A549 (cell line): Measurements from ENCODE around the gene PRPSAP2. TPM values are rescaled to one million over a fixed set of nuclear protein-coding genes. Genes with fewer than 3 reads are reported as not detected.
A peak's percentile ranks its signal among the peaks of the same experiment; 100 is the strongest.

Source experiments
- CHD2 ChIP-seq: fragments of 150-350 bp; IDR thresholded peaks from 2 replicates; pipeline ENCODE4 v1.6.1; 2014; ENCODE audit warnings: low read length; ENCODE audit not compliant: partially characterized antibody
- EP300 ChIP-seq, 2 experiments: fragments of >200 bp; sonication (Bioruptor Twin); formaldehyde crosslinking; IDR thresholded peaks; 2 replicates in 1 of 2; 3 replicates in 1 of 2; pipeline ENCODE4 v1.6.1; 2016 to 2017
- FOSL2 ChIP-seq, 2 experiments: fragments of 450-650 bp in 1 of 2; fragments of >200 bp in 1 of 2; sonication (Bioruptor Twin) in 1 of 2; formaldehyde crosslinking; IDR thresholded peaks; 2 replicates each; pipeline versions ENCODE4 v1.5.0 to v1.6.1; 2016 to 2020; ENCODE audit warnings: mild to moderate bottlenecking in 1 of 2, moderate library complexity in 1 of 2
- HOXB13 ChIP-seq: fragments of 250-450 bp; sonication (Bioruptor Pico); IDR thresholded peaks from 2 replicates; pipeline ENCODE4 v1.5.0; 2020; ENCODE audit warnings: low read depth, mild to moderate bottlenecking, moderate library complexity
- KDM1A ChIP-seq: fragments of 200-600 bp; sonication (generic); IDR thresholded peaks from 2 replicates; pipeline ENCODE4 v1.6.1; 2016; ENCODE audit warnings: low read depth, mild to moderate bottlenecking
- MAFK ChIP-seq: fragments of 450-650 bp; IDR thresholded peaks from 2 replicates; pipeline ENCODE4 v1.6.1; 2014; ENCODE audit not compliant: partially characterized antibody
- MAX ChIP-seq: IDR thresholded peaks from 2 replicates; pipeline ENCODE4 v1.6.1; 2012
- NPAS2 ChIP-seq: fragments of 250-450 bp; sonication (Bioruptor Pico); IDR thresholded peaks from 2 replicates; pipeline ENCODE4 v1.8.0; 2022; ENCODE audit warnings: mild to moderate bottlenecking, moderate library complexity, borderline replicate concordance
- NR3C1 ChIP-seq: fragments of >200 bp; sonication (Bioruptor Twin); formaldehyde crosslinking; IDR thresholded peaks from 3 replicates; pipeline ENCODE4 v1.6.1; 2017
- RCOR1 ChIP-seq: fragments of 150-350 bp; IDR thresholded peaks from 2 replicates; pipeline ENCODE4 v1.6.1; 2014; ENCODE audit warnings: antibody characterized with exemption, low read length, low read depth
- REST ChIP-seq: fragments of 200-600 bp; sonication (generic); IDR thresholded peaks from 2 replicates; pipeline ENCODE4 v1.6.1; 2016; ENCODE audit warnings: antibody characterized with exemption, mild to moderate bottlenecking, moderate library complexity
- RNF2 ChIP-seq: fragments of 200-600 bp; sonication (generic); IDR thresholded peaks from 2 replicates; pipeline ENCODE4 v1.6.1; 2016; ENCODE audit warnings: low read depth, mild to moderate bottlenecking, antibody characterized with exemption, moderate library complexity, borderline replicate concordance
- SMC3 ChIP-seq: fragments of >200 bp; sonication (Bioruptor Twin); formaldehyde crosslinking; IDR thresholded peaks from 3 replicates; pipeline ENCODE4 v1.6.1; 2018; ENCODE audit warnings: inconsistent platforms
- SREBF2 ChIP-seq: fragments of 450-650 bp; IDR thresholded peaks from 2 replicates; pipeline ENCODE4 v1.6.1; 2014; ENCODE audit warnings: mild to moderate bottlenecking, moderate library complexity
- TFCP2L1 ChIP-seq: fragments of 250-450 bp; sonication (Bioruptor Pico); IDR thresholded peaks from 2 replicates; pipeline ENCODE4 v1.5.0; 2021; ENCODE audit warnings: mild to moderate bottlenecking
- TP53 ChIP-seq: fragments of 250-450 bp; sonication (Bioruptor Pico); IDR thresholded peaks from 2 replicates; pipeline ENCODE4 v1.5.0; 2021; ENCODE audit warnings: mild to moderate bottlenecking, moderate library complexity
- ZC3H11A ChIP-seq: fragments of 450-650 bp; IDR thresholded peaks from 2 replicates; pipeline ENCODE4 v1.6.1; 2014; ENCODE audit warnings: antibody characterized with exemption, mild to moderate bottlenecking
- ZSCAN20 ChIP-seq: fragments of 250-450 bp; sonication (Bioruptor Pico); IDR thresholded peaks from 2 replicates; pipeline ENCODE4 v1.8.0; 2022; ENCODE audit warnings: mild to moderate bottlenecking, moderate library complexity
- polyA plus RNA-seq, 4 experiments: library from polyadenylated mRNA; depleted of rRNA in 3 of 4; stranded (reverse); fragments of >200 nt; fragmentation: RNase III in 1 of 4; extraction: RNeasy Plus Mini Kit Qiagen cat#74134 plus additional on column Dnase treatment in 1 of 4; gene quantifications; 2 replicates in 3 of 4; 3 replicates in 1 of 4; pipeline ENCODE4 v1.2.3, GENCODE V29; 2011 to 2017
- TF ChIP-seq, protein P1 (sequence below): fragments of 250-450 bp; sonication (Bioruptor Pico); IDR thresholded peaks from 2 replicates; pipeline ENCODE4 v1.5.0; 2021; ENCODE audit warnings: mild to moderate bottlenecking, moderate library complexity, borderline replicate concordance
- TF ChIP-seq, protein P2 (sequence below): fragments of 250-450 bp; sonication (Bioruptor Pico); IDR thresholded peaks from 2 replicates; pipeline ENCODE4 v1.5.0; 2020; ENCODE audit warnings: low read depth, mild to moderate bottlenecking, moderate library complexity
- TF ChIP-seq, protein P3 (sequence below): IDR thresholded peaks from 2 replicates; pipeline ENCODE4 v1.6.1; 2012

PRPSAP2 gene
- polyA plus RNA-seq, 2 of the 4 experiments (the other 2 are of a cell fraction): 53.3 to 82.1 TPM

- TF ChIP-seq, protein P1, sequence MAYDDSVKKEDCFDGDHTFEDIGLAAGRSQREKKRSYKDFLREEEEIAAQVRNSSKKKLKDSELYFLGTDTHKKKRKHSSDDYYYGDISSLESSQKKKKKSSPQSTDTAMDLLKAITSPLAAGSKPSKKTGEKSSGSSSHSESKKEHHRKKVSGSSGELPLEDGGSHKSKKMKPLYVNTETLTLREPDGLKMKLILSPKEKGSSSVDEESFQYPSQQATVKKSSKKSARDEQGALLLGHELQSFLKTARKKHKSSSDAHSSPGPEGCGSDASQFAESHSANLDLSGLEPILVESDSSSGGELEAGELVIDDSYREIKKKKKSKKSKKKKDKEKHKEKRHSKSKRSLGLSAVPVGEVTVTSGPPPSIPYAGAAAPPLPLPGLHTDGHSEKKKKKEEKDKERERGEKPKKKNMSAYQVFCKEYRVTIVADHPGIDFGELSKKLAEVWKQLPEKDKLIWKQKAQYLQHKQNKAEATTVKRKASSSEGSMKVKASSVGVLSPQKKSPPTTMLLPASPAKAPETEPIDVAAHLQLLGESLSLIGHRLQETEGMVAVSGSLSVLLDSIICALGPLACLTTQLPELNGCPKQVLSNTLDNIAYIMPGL (CRISPR knock-in tag): no peak
- TF ChIP-seq TFCP2L1 (CRISPR knock-in tag) (no peak), EP300 (IDR thresholded peaks at IDR 0.05) (no peak), TP53 (CRISPR knock-in tag) (no peak), NR3C1 (no peak), MAX (peak; percentile 89), HOXB13 (CRISPR knock-in tag) (no peak), REST (no peak), RCOR1 (no peak), CHD2 (no peak), RNF2 (no peak), ZC3H11A (0 out of 2 replicates have a peak, but pooled peaks have one; percentile 12), SMC3 (peak; percentile 98), FOSL2 (IDR thresholded peaks at IDR 0.05) (no peak), FOSL2 (CRISPR knock-in tag; IDR thresholded peaks at IDR 0.05) (no peak), NPAS2 (CRISPR knock-in tag) (no peak), MAFK (no peak), KDM1A (no peak), SREBF2 (no peak), ZSCAN20 (CRISPR knock-in tag) (no peak)
- TF ChIP-seq, protein P2, sequence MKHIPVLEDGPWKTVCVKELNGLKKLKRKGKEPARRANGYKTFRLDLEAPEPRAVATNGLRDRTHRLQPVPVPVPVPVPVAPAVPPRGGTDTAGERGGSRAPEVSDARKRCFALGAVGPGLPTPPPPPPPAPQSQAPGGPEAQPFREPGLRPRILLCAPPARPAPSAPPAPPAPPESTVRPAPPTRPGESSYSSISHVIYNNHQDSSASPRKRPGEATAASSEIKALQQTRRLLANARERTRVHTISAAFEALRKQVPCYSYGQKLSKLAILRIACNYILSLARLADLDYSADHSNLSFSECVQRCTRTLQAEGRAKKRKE (CRISPR knock-in tag): peak; percentile 40; the same call in 1 of the 2 replicates
- TF ChIP-seq, protein P3, sequence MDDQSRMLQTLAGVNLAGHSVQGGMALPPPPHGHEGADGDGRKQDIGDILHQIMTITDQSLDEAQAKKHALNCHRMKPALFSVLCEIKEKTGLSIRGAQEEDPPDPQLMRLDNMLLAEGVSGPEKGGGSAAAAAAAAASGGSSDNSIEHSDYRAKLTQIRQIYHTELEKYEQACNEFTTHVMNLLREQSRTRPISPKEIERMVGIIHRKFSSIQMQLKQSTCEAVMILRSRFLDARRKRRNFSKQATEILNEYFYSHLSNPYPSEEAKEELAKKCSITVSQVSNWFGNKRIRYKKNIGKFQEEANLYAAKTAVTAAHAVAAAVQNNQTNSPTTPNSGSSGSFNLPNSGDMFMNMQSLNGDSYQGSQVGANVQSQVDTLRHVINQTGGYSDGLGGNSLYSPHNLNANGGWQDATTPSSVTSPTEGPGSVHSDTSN: no peak
Observed at GRCh38 chr17:18960803-18961511, 103.0 kb downstream of the PRPSAP2 start (continued).
